Measurements from ENCODE around the gene ZER1. TPM values are rescaled to one million over a fixed set of nuclear protein-coding genes. Genes with fewer than 3 reads are reported as not detected.

ZER1 gene
- total and polyA plus RNA-seq, 2 of the 8 experiments (the other 6 are each of a cell fraction or from before 2014, with no cell fraction given) = 20.5 to 26.6 TPM

- no peak for TF ChIP-seq CHD7 (IDR thresholded peaks at IDR 0.05; ENCODE audit: insufficient replicate concordance, low read length)
- TF ChIP-seq SIX5 (IDR thresholded peaks at IDR 0.05; ENCODE audit: low read depth, low read length) = no peak
- no peak for TF ChIP-seq SP4 (IDR thresholded peaks at IDR 0.05; ENCODE audit: low read length)
- no peak for TF ChIP-seq ZNF274 (IDR thresholded peaks at IDR 0.05; ENCODE audit: borderline replicate concordance, extremely low read depth, low read length)
- no peak for TF ChIP-seq POU5F1 (IDR thresholded peaks at IDR 0.05; ENCODE audit: low read depth, low read length)
- TF ChIP-seq ATF3 (IDR thresholded peaks at IDR 0.05; ENCODE audit: insufficient read depth, low read depth, low read length) = no peak
- no peak for TF ChIP-seq PHF8 (conservative IDR thresholded peaks at IDR 0.05; ENCODE audit: low read depth, low read length)
- no peak for TF ChIP-seq E2F6 (IDR thresholded peaks at IDR 0.05)
These were observed 36.1 kb upstream of the ZER1 start (continued) for GRCh38 chr9:128807827-128808226.
